NCI-H2196 (cell line): ENCODE measurements around the gene ZBTB46.
A peak's percentile ranks its signal among the peaks of the same experiment; 100 is the strongest.

ENCODE experiments used
- DNase-seq: peaks from one replicate; lab custom pipeline; 2025; ENCODE audit not compliant: unreplicated experiment; lab: John Stamatoyannopoulos, UW

The ZBTB46 gene

DNA sequence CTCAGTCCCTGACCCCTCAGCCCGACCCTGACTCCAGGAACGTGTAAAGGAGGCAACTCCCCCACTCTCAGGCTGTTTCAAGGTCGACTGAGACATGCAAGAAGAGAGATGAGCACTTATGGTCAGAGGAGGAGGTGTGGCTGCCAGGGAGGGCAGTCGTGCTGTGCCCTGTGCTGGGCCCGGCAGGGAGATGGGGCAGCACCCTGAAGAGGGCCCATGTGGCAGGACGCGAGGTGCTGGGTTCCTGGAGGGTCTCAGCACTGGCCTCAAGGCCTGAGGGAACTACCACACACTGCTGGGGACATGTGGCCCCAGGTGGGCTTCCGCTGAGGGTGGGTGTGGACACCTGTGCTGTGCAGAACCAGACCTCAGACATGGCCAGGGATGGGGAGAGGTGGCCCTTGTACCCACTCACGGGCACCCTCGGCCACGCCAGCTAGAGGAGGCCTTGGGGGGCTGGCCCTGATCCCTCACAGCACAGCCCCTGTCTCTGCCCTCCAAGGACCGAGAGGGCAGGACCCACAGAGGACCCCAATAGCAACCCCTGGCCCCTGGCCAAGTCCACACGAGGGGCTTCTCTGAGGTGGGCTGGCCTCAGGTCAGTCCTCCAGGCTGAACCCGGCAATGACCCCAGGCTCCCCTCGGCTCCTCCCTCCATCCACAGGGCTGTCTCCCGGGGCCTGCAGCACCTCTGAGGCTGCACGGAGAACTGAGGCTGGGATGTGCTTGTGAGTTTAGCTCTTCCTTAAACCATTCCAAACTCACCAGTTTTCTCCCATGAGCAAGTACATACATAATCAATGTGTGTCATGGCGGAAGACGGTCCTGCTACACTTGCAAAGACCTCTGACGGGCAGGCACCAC is 82.8 kb downstream of the ZBTB46 start:
- DNase-seq: no peak

DNA sequence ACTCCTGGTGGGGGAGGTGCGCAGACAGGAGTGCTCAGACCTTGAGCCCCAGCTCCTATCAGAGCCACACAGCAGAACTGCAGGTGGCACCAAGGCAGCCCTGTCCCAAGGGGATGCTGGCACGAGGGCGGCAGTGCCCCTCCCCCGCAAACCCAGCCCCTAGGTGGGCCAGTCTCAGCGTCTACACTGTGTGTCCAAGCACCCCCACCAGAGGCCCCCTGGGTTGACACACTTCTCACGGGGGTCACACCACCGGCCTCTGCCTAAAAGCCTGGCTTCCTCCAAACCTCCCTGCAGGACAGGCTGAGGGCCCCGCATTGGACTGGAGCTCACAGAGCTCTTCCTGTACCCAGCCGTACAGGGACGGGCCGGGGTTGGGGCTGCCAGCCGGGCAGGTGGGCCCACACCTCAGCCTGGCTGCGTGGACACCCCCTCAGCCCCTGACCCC is 83.4 kb downstream of the ZBTB46 start:
- DNase-seq: no peak

DNA sequence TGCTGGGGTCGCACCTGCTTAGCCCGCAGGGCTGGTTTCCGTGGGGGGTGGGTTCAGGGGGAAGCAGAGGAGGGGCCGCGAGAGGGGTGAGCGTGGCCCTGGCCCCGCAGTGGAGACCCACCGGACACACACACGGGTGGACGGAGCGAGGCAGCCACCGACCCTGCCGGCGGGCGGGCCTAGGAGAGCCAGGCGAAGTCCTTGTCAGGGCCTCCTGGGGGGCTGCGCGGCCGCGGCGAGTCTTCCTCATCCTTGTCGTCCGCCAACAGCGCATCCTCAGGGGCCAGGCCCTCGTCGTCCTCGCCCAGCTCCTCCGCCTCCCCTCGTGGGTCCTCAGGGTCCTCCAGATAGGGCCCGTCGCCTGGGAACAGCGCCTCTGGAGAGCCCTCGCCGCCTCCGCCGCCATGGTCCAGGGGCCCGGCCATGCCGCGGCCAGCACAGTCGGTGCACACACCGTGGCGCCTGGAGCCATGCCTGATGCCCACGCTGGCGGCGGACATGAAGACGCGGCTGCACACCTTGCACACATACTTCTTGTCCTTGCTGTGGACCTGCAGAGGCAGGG is 84.2 kb downstream of the ZBTB46 start:
- DNase-seq: no peak

DNA sequence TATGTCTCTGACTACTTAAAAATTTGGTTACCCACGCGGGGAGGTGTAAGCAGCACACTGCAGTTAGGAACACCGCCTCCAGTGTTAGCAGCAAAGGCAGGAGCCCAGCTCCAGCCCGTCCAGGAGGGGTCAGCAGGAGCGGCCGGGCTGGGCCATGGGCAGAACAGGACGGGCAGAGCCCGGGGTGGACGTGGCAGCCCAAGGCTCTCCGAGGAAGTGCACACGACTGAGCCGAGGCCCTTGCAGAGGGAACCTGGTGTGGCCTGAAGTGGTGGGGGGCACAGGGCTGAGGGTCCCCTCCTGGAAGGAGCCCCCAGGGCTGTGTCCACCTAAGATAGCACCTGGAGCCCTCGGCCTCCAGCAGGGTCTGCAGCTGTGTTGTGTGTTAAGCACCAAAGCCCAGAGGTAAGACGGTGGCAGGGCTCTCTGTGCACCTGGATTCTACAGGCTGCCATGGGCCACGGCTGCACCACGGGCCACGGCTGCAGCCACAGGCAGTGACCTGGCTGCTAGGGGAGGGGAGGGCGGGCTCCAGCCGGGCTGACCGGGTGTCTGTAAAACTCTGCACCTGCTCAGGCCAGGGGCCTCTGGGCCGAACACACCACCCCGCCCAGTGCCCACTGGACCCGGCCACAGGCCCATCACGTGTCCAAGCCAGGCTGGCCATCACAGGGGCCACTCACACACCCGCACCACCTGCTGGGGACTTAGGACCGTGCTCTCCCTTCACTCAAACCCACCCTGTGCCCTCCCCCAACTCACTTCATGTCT is 84.9 kb downstream of the ZBTB46 start:
- DNase-seq: no peak

DNA sequence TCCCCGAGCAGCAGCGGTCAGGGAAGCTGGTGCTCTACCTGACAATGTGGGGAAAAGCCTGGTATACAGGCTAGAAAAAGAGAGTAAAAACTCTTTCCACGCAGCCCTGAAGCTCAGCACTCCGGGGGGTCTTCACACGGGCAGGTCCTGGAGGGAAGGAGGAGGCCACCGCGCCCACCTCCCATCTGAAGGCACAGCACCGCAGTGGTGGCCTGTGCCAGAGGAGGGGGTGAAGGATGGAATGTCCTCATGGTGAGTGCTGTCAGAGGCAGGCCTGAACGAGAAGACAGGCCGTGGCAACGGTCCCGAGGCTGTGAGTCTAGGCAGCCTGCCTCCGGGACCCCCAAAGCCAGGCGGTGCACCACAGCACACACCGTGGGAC is 85.6 kb downstream of the ZBTB46 start:
- no peak for DNase-seq

DNA sequence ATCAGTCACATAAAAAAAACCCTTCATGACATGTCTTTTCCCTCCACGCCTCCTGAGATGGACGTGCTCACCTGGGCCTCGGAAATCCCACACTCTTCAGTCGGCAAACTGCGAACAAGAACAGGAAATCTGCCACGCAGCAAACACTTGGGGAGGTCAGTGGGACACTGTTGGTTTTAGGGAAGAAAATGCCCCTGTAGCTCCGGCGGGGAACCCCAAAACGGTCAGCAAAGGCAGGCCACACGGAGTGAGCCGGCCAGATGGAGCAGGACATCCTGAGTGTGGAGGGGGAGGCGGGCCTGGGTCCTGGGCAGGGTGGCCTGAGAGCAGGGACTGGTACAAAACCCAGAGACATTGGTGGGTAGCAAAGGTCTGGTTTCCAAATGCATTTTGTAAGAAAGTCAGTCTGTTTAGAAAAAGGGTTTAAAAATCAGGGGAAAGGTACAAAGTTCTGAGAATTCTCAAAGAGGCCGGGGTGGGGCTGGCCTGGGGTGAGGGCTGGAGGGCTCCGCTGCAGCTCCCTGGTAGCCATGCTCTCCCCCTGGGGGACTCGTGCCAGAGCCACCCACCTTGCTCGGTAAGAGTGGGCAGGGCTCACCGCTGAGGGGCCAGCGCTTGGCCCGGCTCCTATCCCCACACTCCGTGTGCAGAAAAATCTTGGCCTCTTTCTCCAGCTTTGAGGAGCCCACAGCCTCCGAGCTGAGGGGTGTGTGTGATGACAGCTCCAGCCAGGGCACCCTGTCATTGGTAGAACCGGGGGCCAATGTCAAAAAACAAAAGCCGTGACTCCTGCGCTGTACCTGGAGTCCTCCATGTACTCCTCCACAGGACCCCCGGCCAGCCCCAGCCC is 86.3 kb downstream of the ZBTB46 start:
- no peak for DNase-seq

DNA sequence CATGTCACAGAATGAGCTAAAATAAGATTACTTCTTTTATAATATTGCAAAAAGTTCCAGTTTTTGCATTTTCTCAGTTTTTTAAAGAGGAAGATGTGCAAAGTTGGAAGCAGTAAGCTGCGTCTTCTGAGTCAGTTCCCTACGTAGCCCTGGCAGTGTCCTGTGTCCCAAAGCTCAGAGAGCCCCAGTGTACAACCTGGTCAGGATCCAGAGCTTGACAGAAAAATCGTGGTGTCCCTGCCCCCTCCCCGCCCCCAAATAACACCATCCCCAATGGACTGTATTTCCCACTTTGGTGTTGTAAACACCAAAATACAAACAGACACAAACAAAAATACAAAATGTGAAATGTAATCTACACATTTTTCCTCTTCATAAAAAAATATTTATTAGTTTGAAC is 86.9 kb downstream of the ZBTB46 start:
- no peak for DNase-seq

DNA sequence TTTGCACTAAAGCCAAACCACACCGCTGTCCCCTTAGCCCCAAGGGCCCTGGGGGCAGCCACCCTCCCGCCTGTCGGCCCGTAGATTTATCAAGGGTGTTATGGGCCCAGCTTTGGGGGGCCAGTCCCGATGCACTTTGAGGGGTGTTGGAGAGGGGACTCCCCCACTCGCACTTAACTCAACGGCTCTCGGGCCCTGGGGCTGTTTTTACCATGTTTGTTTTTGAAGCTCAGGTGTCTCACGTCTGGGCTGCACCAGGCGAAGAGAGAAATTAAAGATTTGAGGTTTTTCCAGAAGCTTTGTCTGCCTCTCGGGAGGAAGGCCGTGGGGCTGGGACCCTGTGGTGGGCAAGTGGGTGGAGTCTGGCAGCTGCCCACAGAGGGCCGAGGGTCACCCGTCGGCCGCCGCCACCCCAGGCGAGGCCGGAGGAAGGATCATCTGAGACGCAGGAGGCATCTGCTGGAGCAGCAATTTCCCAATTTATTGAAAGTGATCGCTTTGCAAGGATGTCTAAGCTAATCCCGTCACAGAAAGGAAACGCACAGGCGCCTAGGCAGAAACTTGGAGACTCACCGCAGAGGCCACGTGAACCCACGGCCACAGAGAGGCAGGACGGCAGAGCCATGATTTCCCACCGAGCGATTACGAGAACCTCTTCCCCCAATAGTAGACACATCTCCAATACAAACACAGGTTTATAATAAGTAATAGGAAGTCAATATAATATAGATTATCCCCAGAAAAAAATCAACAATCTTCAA is 87.7 kb downstream of the ZBTB46 start:
- DNase-seq: no peak

DNA sequence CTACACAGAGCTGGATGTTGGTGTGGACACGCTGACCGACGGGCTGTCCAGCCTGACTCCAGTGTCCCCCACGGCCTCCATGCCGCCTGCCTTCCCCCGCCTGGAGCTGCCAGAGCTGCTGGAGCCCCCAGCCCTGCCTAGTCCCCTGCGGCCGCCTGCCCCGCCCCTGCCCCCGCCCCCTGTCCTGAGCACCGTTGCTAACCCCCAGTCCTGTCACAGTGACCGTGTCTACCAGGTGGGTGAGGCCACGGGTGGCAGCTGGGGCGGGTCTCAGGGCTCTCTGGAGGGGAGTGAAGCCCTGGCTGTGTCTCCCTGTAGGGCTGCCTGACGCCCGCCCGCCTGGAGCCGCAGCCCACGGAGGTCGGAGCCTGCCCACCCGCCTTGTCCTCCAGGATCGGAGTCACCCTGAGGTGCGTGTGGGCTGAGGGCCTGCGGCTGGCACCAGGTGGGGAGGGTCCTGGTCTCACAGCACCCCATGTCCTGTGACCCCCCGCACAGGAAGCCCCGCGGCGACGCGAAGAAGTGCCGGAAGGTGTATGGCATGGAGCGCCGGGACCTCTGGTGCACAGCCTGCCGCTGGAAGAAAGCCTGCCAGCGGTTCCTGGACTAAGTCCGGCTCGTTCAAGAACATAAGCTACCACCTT is 88.6 kb downstream of the ZBTB46 start:
- no peak for DNase-seq

DNA sequence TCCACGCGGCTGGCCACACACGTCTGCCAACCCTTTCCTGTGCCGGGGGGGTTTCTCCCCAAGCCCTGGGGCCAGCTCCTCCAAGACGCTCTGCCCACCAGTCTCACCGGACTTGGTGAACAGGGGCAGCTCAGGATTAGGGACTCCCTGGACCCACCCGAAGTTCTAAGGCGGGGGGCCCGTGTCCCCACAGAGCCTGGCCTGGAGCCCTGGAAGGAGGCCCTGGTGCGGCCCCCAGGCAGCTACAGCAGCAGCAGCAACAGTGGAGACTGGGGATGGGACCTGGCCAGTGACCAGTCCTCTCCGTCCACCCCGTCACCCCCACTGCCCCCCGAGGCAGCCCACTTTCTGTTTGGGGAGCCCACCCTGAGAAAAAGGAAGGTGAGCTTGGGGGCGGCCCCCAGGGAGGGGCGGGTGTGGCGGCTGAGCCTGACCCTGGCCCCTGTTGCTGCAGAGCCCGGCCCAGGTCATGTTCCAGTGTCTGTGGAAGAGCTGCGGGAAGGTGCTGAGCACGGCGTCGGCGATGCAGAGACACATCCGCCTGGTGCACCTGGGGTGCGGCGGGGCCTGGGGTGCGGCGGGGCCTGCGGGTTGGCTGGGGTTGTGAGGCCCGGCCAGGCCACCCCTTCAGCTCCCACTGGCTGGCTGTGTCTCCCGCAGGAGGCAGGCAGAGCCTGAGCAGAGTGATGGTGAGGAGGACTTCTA is 89.2 kb downstream of the ZBTB46 start:
- DNase-seq: no peak

DNA sequence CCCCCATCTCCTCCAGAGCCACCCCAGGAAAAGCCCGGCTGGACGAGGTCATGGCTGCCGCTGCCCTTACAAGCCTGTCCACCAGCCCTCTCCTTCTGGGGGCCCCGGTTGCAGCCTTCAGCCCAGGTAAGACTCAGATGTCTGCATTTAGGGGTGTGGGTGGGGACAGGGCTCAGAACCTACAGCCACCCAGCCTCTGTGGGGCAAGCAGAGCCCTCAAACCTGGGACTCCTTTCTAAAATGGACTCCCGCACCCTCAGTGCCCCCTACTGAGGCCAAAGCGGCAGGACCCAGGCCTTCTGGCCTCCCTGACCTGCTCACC is 89.7 kb downstream of the ZBTB46 start:
- no peak for DNase-seq

DNA sequence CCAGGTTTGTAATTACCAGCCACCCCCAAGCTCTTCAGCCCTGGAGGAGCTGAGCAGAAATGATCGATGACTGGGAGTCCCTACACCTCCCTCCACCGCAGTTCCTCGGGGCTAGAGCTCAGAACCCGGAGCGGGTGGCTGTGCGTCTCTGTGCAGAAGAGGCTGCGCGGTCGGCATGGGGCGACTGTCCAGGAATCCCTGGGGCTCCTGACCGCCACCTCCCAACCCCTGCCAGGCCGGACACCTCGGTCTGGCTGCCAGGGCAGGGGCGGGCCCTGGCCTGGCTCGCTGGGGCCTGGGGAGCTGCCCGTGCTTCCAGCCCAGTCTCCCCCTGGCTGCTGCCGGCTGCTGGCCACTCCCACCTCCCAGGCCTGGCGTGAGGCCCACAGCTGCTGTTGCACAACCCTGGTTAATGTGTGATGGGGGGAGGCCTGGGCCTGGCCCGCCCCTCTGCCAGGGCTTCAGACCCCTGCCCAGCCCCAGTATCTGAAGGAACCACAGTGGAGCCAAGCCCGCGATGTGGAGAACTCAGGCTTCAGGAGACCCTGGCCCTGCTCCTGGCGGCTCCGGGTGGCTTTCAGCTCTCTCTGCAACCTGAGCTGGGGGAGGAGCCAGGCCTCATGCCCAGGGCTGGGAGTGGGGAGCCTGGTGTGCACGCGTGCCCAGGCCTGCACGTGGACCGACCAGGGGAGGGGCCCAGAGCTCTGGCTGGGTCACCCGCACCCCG is 90.3 kb downstream of the ZBTB46 start:
- peak; percentile 88 for DNase-seq

DNA sequence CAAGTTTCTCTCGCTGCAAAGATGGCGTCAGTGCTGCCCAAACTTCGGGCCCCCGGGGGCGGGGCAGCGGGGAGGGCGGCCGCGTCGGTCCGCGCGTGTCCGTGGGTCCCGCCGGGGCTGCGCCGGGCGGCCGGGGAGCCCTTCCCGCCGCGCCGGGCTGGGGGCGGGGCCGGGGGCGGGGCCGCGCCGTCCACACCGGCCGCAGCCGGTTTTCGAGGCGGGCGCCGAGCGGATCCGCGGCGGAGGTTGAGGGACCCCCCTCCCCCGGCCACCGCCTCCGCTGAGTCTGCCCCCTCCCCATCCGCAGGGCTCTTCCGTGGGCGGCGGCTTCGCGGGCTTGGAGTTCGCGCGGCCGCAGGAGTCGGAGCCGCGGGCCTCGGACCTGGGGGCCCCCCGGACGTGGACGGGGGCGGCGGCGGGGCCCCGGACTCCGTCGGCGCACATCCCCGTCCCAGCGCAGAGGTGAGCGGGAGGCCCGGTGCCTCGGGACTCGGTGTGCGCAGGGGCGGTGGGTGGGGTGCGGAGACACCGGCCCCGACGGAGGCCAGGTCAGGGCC is 90.9 kb downstream of the ZBTB46 start:
- peak; percentile 67 for DNase-seq

DNA sequence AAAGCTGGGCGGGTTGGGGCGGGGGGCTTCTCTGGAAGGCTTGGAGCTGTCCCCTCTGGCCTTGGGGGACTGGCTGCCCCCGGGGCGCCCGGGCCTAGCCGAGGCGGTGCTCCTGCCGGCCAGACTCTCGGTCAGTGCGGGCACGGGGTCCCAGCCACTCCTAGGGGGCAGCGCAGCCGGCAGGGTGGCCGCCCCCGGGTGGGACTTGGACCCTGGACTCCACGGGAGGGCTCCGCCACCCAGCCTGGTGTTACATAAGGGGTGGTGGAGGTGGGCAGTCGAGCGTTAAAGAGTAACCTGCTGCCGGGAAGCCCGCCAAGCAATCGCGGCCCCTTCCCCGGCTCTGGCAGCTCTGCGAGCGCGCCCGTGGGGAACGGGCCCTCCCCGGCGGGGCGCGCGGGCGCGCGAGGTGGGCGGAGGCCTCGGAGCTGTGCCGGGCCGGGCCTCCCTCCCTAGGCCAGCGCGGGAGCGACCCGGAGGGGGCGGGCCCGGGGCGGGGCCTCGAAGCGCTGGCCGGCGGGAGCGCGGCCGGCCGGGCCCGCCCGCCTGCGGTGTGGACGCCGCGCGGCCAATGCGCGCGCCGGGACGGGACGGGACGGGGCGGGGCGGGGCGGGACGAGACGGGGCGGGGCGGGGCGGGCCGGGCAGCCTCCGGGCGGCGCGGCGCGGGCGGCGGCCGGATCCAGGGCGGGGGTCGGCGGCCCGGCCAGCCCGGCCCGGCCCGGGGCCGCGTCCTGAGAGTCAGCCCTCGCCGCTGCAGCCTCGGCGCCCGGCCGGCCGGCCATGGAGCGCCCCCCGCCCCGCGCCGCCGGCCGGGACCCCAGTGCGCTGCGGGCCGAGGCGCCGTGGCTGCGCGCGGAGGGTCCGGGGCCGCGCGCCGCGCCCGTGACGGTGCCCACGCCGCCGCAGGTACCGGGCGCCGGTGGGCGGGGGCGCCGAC is 91.7 kb downstream of the ZBTB46 start, which contains the start of gene SLC2A4RG:
Gene SLC2A4RG, plus strand, starts transcription at position 647 of the 940 bp plus-strand sequence. Its CDS starts 137 bp downstream, at position 784.
- DNase-seq: peak; percentile 90

DNA sequence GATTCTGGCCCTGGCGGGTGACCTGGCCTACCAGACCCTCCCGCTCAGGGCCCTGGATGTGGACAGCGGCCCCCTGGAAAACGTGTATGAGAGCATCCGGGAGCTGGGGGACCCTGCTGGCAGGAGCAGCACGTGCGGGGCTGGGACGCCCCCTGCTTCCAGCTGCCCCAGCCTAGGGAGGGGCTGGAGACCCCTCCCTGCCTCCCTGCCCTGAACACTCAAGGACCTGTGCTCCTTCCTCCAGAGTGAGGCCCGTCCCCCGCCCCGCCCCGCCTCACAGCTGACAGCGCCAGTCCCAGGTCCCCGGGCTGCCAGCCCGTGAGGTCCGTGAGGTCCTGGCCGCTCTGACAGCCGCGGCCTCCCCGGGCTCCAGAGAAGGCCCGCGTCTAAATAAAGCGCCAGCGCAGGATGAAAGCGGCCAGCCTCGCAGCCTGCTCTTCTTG is 92.4 kb downstream of the ZBTB46 start:
- no peak for DNase-seq

DNA sequence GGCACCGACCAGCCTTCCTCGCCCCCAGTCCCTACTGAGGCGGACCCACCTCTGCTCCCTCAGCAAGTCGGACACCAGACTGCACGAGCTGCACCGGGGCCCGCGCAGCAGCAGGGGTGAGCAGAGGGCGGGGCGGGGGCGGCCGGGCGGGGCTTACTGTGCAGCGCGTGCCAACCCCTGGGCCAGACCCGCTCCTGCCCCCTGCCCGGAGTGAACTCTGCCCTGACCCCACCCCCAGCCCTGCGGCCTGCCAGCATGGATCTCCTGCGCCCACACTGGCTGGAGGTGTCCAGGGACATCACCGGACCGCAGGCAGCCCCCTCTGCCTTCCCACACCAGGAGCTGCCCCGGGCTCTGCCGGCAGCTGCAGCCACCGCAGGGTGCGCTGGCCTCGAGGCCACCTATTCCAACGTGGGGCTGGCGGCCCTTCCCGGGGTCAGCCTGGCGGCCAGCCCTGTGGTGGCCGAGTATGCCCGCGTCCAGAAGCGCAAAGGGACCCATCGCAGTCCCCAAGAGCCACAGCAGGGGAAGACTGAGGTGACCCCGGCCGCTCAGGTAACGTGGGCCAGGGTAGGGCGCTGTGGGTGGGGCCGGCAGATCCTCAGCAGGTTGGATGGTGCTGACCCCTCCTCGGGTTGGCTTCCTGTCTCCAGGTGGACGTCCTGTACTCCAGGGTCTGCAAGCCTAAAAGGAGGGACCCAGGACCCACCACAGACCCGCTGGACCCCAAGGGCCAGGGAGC is 92.9 kb downstream of the ZBTB46 start:
- DNase-seq: no peak

DNA sequence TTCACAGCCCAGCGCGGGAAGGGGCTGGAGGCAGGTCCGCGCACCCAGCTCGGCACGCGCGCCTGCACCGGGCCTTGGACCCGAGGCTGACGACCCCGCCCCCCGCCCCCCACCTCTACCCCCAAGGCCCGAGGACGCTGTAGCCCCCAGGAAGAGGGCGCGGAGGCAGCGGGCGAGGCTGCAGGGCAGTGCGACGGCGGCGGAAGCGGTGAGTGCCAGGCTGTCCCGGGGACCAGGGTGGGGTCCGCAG is 93.4 kb downstream of the ZBTB46 start:
- DNase-seq: no peak
